ENCODE results near the gene TNRC6C. TPM values are rescaled to one million over a fixed set of nuclear protein-coding genes. Genes with fewer than 3 reads are reported as not detected.

The TNRC6C gene
- total and polyA plus RNA-seq, 2 experiments from 2014 or later, result 10.1 to 16.6 TPM

DNA sequence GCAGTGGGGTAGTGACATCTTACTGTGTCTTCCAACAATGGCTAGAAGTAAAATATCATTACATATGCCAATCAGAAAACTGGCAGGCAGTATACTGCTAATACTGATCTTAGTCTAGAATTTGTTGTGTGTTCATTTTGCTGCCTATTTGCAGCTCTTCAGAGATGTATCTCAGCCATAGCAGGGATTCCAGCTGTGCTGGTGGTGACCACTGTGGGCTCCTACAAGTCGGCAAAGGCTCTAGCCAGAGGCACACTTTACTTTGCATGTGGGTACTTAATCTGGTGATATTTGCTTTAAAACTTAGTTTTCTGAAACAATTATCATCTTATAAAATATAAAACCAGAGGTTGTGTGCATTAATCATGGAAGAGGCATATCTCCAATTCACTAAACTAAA, 100.1 kb downstream of the TNRC6C start:
- Mint-ChIP-seq H3K27ac (no peak overlapping the region), H3K4me3 (no peak overlapping the region), H3K27me3 (ENCODE audit: insufficient read depth, low read depth, poor library complexity) (no peaks in the 10 kb centered on the region), H3K9me3 (no peaks in the 10 kb centered on the region), H3K36me3 (ENCODE audit: low read depth) (peaks cover 16% of the 10 kb centered on the region), H3K4me1 (no peaks in the 10 kb centered on the region)
- Histone ChIP-seq H3K27ac (ENCODE audit: low read depth) (no peak overlapping the region; the same call in 1 of the 2 replicates), H3K27me3 (ENCODE audit: insufficient read depth) (no peaks in the 10 kb centered on the region), H3F3A (replicated peaks; ENCODE audit: low read depth) (no peaks in the 10 kb centered on the region), H3K4me2 (no peak overlapping the region), H3K4me3 (no peak overlapping the region), H3K4me1 (ENCODE audit: insufficient read depth) (no peaks in the 10 kb centered on the region), H3K36me3 (ENCODE audit: insufficient read depth) (no peaks in the 10 kb centered on the region), H3K9me2 (ENCODE audit: insufficient read depth) (no peaks in the 10 kb centered on the region), H4K20me1 (replicated peaks; ENCODE audit: insufficient read depth) (peaks cover 8% of the 10 kb centered on the region; the same call in 1 of the 2 replicates), H2AFZ (no peak overlapping the region), H3K79me2 (replicated peaks; ENCODE audit: insufficient read depth) (no peaks in the 10 kb centered on the region)
- DNase-seq (ENCODE audit: low spot score), result no peak
- ATAC-seq, result no peak
- TF ChIP-seq, protein P1, sequence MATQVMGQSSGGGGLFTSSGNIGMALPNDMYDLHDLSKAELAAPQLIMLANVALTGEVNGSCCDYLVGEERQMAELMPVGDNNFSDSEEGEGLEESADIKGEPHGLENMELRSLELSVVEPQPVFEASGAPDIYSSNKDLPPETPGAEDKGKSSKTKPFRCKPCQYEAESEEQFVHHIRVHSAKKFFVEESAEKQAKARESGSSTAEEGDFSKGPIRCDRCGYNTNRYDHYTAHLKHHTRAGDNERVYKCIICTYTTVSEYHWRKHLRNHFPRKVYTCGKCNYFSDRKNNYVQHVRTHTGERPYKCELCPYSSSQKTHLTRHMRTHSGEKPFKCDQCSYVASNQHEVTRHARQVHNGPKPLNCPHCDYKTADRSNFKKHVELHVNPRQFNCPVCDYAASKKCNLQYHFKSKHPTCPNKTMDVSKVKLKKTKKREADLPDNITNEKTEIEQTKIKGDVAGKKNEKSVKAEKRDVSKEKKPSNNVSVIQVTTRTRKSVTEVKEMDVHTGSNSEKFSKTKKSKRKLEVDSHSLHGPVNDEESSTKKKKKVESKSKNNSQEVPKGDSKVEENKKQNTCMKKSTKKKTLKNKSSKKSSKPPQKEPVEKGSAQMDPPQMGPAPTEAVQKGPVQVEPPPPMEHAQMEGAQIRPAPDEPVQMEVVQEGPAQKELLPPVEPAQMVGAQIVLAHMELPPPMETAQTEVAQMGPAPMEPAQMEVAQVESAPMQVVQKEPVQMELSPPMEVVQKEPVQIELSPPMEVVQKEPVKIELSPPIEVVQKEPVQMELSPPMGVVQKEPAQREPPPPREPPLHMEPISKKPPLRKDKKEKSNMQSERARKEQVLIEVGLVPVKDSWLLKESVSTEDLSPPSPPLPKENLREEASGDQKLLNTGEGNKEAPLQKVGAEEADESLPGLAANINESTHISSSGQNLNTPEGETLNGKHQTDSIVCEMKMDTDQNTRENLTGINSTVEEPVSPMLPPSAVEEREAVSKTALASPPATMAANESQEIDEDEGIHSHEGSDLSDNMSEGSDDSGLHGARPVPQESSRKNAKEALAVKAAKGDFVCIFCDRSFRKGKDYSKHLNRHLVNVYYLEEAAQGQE (IDR thresholded peaks at IDR 0.05; ENCODE audit: unreplicated experiment), result no peak
- no peak for TF ChIP-seq CTCF (conservative IDR thresholded peaks at IDR 0.05; ENCODE audit: low read depth in 2 of 2)

DNA sequence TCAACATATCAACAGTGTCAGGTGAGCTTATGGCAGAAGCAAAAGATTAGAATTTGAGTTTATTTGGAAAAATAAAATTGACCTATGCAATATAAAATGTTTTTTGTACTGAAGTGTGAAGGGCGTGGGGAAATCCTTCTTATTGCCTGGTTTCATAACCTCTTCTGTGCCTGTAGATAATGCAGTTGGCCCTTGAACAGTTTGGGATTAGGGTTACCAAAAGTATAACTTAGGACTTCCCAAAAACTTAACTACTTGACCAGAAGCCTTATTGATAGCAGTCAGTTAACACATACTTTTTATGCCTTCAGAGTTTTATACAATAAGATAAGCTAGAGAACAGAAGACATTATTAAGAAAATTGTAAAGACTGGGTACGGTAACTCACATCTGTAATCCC, 104.1 kb downstream of the TNRC6C start:
- Histone ChIP-seq H3K79me2 (replicated peaks; ENCODE audit: insufficient read depth) (no peaks in the 10 kb centered on the region), H3K27me3 (ENCODE audit: insufficient read depth) (no peaks in the 10 kb centered on the region), H3K9me2 (ENCODE audit: insufficient read depth) (no peaks in the 10 kb centered on the region), H3K4me1 (ENCODE audit: insufficient read depth) (no peaks in the 10 kb centered on the region), H3K27ac (ENCODE audit: low read depth) (no peak overlapping the region), H3F3A (replicated peaks; ENCODE audit: low read depth) (no peaks in the 10 kb centered on the region), H3K4me2 (no peak overlapping the region), H2AFZ (no peak overlapping the region), H3K36me3 (ENCODE audit: insufficient read depth) (peaks cover 5% of the 10 kb centered on the region; the same call in 1 of the 2 replicates), H4K20me1 (replicated peaks; ENCODE audit: insufficient read depth) (0 out of 2 replicates have a peak, but pooled peaks cover 4% of the 10 kb centered on the region), H3K4me3 (no peak overlapping the region)
- DNase-seq (ENCODE audit: low spot score) (no peak), ATAC-seq (no peak)
- Mint-ChIP-seq H3K4me1 (no peaks in the 10 kb centered on the region), H3K36me3 (ENCODE audit: low read depth) (peaks cover 12% of the 10 kb centered on the region), H3K9me3 (no peaks in the 10 kb centered on the region), H3K27ac (no peak overlapping the region), H3K4me3 (no peak overlapping the region), H3K27me3 (ENCODE audit: insufficient read depth, low read depth, poor library complexity) (no peaks in the 10 kb centered on the region)
- TF ChIP-seq JUNB (IDR thresholded peaks at IDR 0.05; ENCODE audit: unreplicated experiment) (no peak), STAT1 (IDR thresholded peaks at IDR 0.05; ENCODE audit: unreplicated experiment) (no peak), EZH2phosphoT487 (IDR thresholded peaks at IDR 0.05; ENCODE audit: unreplicated experiment) (no peak)
- TF ChIP-seq, protein P2, sequence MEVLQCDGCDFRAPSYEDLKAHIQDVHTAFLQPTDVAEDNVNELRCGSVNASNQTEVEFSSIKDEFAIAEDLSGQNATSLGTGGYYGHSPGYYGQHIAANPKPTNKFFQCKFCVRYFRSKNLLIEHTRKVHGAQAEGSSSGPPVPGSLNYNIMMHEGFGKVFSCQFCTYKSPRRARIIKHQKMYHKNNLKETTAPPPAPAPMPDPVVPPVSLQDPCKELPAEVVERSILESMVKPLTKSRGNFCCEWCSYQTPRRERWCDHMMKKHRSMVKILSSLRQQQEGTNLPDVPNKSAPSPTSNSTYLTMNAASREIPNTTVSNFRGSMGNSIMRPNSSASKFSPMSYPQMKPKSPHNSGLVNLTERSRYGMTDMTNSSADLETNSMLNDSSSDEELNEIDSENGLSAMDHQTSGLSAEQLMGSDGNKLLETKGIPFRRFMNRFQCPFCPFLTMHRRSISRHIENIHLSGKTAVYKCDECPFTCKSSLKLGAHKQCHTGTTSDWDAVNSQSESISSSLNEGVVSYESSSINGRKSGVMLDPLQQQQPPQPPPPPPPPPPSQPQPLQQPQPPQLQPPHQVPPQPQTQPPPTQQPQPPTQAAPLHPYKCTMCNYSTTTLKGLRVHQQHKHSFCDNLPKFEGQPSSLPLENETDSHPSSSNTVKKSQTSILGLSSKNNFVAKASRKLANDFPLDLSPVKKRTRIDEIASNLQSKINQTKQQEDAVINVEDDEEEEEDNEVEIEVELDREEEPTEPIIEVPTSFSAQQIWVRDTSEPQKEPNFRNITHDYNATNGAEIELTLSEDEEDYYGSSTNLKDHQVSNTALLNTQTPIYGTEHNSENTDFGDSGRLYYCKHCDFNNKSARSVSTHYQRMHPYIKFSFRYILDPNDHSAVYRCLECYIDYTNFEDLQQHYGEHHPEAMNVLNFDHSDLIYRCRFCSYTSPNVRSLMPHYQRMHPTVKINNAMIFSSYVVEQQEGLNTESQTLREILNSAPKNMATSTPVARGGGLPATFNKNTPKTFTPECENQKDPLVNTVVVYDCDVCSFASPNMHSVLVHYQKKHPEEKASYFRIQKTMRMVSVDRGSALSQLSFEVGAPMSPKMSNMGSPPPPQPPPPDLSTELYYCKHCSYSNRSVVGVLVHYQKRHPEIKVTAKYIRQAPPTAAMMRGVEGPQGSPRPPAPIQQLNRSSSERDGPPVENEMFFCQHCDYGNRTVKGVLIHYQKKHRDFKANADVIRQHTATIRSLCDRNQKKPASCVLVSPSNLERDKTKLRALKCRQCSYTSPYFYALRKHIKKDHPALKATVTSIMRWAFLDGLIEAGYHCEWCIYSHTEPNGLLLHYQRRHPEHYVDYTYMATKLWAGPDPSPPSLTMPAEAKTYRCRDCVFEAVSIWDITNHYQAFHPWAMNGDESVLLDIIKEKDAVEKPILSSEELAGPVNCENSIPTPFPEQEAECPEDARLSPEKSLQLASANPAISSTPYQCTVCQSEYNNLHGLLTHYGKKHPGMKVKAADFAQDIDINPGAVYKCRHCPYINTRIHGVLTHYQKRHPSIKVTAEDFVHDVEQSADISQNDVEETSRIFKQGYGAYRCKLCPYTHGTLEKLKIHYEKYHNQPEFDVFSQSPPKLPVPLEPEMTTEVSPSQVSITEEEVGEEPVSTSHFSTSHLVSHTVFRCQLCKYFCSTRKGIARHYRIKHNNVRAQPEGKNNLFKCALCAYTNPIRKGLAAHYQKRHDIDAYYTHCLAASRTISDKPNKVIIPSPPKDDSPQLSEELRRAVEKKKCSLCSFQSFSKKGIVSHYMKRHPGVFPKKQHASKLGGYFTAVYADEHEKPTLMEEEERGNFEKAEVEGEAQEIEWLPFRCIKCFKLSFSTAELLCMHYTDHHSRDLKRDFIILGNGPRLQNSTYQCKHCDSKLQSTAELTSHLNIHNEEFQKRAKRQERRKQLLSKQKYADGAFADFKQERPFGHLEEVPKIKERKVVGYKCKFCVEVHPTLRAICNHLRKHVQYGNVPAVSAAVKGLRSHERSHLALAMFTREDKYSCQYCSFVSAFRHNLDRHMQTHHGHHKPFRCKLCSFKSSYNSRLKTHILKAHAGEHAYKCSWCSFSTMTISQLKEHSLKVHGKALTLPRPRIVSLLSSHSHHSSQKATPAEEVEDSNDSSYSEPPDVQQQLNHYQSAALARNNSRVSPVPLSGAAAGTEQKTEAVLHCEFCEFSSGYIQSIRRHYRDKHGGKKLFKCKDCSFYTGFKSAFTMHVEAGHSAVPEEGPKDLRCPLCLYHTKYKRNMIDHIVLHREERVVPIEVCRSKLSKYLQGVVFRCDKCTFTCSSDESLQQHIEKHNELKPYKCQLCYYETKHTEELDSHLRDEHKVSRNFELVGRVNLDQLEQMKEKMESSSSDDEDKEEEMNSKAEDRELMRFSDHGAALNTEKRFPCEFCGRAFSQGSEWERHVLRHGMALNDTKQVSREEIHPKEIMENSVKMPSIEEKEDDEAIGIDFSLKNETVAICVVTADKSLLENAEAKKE (CRISPR knock-in tag; IDR thresholded peaks at IDR 0.05), result no peak
- TF ChIP-seq, protein P1 (IDR thresholded peaks at IDR 0.05; ENCODE audit: unreplicated experiment), result no peak

Data from GM23338 (cell line).